Activated CD8-positive, alpha-beta memory T cell treated with anti-CD3 and anti-CD28 coated beads for 4 hours (primary cell): Measurements from ENCODE around the gene RSF1.
"Not testable (repeated sequence)": the region's sequence is repeated elsewhere in the genome, so short reads cannot be mapped to it uniquely, and the experiment has no call there.

Experiments used
- DNase-seq, 2 donors: peaks; one replicate each; pipeline ENCODE4 v3.0.0-alpha.2; 2020; ENCODE audit warnings: low read depth in 2 of 2

RSF1 gene

GRCh38 chr11:77690649-77691048 is 129.9 kb downstream of the RSF1 start:
- no peak for DNase-seq

DNA sequence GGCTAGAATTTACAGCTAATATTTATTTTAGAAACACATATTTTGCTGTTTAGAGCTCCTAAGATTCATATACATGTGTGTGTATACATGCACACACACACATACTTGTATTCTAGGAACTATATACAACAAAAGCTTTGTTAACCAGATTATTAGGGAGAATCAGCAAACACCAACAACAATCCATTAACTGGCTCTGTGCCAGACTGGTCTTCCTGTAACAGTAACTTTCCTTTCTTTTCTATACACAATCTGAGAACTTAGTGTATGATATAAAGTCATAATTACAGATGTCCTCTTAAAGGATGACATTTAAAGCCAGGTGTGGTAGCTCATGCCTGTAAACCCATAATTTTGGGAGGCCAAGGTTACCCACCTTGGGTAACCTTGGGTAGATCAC is 133.4 kb downstream of the RSF1 start:
- no peak for DNase-seq

GRCh38 chr11:77677138-77677537 is 143.4 kb downstream of the RSF1 start:
- DNase-seq, result no peak

DNA sequence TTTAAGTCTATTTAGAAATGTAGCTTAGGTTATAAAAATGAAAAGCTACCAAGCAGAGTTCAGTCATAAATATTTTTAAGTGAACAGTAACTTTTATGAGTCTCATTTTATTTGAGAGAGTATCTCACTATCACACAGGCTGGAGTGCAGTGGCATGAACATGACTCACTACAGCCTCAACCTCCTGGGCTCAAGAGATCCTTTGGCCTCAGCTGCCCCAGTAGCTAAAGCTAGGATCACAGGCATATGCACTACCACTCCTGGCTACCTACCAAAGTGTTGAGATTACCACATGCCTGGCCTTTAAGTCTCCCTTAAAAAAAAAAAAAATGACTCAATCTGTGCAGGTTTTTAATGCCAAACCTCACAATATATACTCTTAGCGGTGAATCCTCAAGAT is 148.3 kb downstream of the RSF1 start:
- no peak for DNase-seq

DNA sequence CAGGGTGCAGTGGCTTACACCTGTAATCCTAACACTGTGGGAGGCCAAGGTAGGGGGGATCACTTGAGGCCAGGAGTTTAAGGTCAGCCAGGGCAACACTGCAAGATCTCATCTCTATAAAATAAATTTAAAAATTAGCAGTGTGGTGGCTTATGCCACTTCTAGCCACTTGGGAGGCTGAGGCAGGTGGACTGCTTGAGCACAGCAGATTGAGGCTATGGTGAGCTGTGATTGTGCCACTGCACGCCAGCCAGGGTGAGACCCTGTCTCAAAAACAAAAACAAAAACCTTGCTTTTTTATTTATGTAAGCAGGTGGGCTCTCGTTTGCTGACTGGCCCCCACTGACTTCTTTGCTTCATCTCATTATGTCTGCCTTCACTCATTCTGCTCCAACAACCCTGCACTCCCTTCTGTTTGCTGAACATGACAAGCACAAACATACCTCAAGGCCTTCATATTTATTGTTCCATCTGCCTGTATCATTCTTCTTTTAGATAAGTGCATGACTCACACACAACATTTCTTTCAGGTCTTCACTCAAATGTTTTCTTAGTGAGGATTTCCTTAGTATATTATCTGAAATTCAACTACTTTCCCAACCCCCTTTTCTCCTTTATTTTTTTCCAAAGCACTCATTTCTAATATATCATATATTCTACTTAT is 150.5 kb downstream of the RSF1 start:
- no peak for DNase-seq

DNA sequence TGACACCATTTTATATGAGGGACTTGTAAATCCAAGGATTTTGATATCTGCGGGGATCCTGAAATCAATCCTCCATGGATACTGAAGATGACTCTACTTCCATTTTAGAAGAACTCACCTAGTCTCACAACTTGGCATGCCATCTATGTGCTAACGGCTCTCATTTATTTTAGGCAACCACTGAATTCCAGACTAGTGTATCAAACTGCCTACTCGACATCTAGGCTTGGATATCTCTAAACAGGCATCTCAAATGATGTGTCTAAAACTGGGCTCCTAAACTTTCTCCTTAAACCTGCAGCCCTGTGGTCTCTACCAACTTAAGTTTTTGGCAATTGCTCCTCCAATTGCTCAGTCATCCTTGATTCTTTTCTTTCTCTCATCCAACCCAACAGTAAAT is 151.8 kb downstream of the RSF1 start:
- DNase-seq, result no peak

DNA sequence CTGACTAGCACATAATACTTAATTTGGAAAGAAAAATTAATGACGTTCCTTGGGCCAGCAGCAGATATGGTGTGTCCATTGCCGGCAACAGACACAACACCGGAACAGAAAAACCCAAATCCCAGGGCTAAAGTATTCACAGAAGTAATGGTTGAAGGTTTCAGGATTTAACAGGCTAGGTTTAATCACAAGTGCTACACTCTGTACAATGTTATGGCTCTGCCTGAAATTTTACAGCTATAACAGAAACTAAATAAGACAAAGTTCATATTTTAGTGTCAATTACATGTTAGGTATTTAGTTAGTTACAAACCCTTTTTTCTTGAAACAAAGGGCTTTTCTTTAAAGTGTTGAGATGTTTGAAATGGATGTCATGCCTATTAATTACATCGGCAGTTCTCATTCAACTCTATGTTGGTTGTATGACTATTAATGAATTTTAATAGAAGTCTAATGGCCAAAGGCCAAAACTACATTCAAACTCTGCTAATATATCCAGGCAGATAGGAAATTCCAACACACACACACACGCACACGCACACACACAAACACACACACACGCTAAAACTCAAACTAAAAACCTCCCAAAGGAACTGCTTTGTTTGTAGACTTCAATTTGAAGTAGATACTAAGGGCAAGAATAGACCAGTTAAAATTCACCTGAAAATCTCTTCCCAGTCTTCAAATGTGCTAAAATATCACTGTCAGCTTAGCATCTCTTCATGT is 155.1 kb downstream of the RSF1 start:
- no peak for DNase-seq

- DNase-seq, result no peak
Measured at GRCh38 chr11:77661670-77662069, 158.9 kb downstream of the RSF1 start.

DNA sequence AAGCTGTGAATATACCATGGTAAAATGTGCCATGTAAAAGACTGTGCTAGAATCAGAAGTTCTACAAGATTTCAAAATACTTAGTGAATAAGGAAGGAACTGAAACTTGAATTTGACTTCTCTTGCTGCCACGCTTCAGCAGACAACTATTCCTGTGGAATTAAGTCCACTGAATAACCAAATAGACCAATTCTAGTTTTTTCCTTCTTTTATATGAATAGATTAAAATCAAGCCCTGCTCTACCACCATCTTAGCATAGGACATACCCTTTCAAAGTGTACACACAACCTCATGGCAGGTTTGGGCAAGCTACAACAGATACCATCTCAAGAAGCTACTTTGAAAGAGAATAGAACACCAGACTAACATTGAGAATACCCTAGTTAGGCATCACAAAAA is 159.6 kb downstream of the RSF1 start:
- no peak for DNase-seq

- DNase-seq, result no peak
Measured at GRCh38 chr11:77658213-77659013, 162.1 kb downstream of the RSF1 start.

GRCh38 chr11:77656362-77656761 is 164.2 kb downstream of the RSF1 start:
- DNase-seq, result no peak

DNA sequence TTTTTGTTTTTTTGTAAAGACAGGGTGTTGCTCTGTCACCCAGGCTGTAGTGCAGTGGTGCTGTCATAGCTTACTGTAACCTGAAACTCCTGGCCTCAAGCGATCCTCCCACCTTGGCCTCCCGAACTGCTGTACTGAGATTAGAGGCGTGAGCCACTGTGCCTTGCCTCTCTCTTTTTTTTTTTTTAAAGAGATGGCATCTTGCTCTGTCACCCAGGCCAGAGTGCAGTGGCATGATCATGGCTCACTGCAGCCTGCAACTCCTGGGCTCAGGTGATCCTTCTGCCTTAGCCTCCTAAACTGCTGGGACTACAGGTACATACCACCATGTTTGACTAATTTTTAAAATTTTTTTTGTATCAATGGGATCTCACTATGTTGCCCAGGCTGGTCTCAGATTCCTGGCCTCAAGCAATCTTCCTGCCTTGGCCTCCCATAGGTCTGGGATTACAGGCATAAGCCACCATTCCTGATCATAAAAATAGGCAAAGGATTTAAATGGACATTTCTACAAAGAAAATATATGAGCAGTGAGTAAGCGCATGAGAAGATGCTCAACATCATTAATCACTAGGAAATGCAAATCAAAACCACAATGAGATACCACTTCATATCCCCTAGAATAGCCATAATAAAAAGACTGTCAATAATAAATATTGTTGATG is 165.6 kb downstream of the RSF1 start:
- no peak for DNase-seq

GRCh38 chr11:77650123-77650522 is 170.4 kb downstream of the RSF1 start:
- no peak for DNase-seq

DNA sequence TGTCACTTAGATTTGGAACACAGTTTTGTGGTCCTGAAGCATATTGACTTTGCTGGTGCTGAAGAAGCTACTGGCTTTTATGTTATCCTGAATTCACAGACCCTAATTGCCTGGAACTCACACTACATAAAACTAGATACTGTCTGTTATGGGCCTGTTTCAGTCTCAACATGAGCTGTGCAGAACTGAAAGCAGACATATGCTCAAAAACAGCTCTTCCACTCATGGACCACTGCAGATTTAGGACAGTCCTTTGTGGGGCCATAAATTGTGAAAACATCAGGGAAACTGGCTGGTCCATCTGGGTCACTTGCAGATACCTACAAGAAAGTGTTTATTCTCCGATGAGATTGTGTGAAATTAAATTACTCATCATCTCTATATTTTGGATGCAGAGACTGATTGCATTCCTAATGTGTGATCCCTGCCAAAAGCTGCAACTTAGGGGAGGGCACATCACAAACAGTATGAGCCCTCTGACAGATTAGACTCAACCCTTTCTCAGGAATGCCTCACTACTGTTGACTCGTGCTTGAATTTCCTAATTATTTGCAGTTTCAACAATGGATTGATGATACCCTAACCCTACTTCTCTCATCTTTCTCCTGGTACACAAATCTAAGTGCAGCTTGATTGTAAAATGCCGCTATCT is 172.7 kb downstream of the RSF1 start:
- no peak for DNase-seq

- DNase-seq, result no peak
Measured at GRCh38 chr11:77644887-77645286, 175.6 kb downstream of the RSF1 start.

DNA sequence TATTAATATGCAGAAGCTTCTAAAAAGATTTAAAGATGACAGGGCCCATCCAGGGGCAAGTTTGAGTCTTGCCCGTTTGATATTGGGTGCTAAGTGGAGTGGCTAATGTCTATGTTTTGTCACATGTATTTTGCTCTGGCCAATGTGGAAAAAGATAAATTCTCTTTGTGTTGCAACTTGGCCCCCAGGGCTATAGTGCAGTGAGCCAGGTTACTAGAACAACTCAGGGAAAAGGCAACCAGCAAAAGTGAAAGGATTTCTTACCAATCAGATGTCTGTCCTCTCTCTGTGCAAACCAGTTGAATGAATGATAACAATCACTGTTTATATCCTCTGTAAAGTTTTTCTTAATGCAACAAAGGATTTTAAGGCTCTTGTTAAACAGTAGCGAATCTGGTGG is 178.3 kb downstream of the RSF1 start:
- no peak for DNase-seq

- DNase-seq, result peak; percentile 51 to 70
Measured at GRCh38 chr11:77637345-77638165, 183.0 kb downstream of the RSF1 start, which contains the start of gene CLNS1A. Gene CLNS1A (minus strand): TSS chr11:77637794. CDS start chr11:77637714, 80 bp downstream.

- no peak for DNase-seq
Measured at GRCh38 chr11:77636731-77637344, 183.7 kb downstream of the RSF1 start.

- DNase-seq, result not testable (repeated sequence)
Measured at GRCh38 chr11:77633926-77634325, 186.6 kb downstream of the RSF1 start.

DNA sequence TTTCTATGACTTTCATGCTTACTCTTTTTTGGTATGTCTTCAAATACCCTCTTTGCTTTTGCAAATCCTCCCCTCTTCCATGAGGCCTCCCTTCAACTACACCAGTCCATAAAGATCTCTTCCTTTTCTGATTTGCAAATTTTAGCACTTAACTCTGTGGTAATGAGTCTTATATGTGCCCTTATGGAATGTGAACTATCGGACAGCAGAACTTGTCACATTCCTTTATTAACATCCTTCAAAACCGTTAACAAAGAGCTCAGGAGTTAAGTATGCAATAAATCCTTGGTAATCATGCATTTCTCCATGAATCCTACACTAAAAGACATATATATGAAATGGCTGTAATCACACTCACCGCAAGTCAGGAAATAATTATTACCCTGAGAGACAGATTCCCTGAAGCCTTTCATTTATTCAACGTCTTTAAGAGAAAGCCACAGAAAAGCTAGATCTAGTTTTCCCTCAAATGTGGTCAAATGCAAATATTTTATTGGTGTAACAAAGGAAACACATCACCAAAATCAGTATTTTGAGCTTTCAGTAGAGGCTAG is 190.3 kb downstream of the RSF1 start:
- DNase-seq, result no peak
